Activated CD4-positive, alpha-beta T cell treated with anti-CD3 and anti-CD28 coated beads, Interleukin-2, amount 10 ng/mL, durations not matched to agents 7 days and 5 days (primary cell): ENCODE measurements around the gene IRAK4. TPM values are rescaled to one million over a fixed set of nuclear protein-coding genes. Genes with fewer than 3 reads are reported as not detected.
"Not testable (repeated sequence)": the region's sequence is repeated elsewhere in the genome, so short reads cannot be mapped to it uniquely, and the experiment has no call there.

Experiments
- CTCF ChIA-PET: fragments of 350-600 bp; sonication (Branson Sonifier 250); formaldehyde crosslinking; loops from one replicate; lab custom pipeline; 2021; ENCODE audit warnings: antibody characterized with exemption; lab: Charles Lee
- POLR2A ChIA-PET: fragments of 350-600 bp; sonication (Branson Sonifier 250); formaldehyde crosslinking; loops from one replicate; lab custom pipeline; 2021; ENCODE audit warnings: antibody characterized with exemption; lab: Charles Lee
- DNase-seq: peaks from one replicate; pipeline ENCODE4 v3.0.0-alpha.2; 2020
- H3K27ac Mint-ChIP-seq: one replicate; pipeline ENCODE4 v1.8.0; 2021; ENCODE audit warnings: mild to moderate bottlenecking, moderate library complexity, mixed read lengths
- H3K27me3 Mint-ChIP-seq: one replicate; pipeline ENCODE4 v1.8.0; 2021; ENCODE audit warnings: mixed read lengths
- H3K36me3 Mint-ChIP-seq: one replicate; pipeline ENCODE4 v1.8.0; 2021; ENCODE audit warnings: low read depth, mixed read lengths
- H3K4me1 Mint-ChIP-seq: one replicate; pipeline ENCODE4 v1.8.0; 2021; ENCODE audit warnings: mixed read lengths
- H3K4me3 Mint-ChIP-seq: one replicate; pipeline ENCODE4 v1.8.0; 2021; ENCODE audit warnings: mild to moderate bottlenecking, moderate library complexity, mixed read lengths
- H3K9me3 Mint-ChIP-seq: one replicate; pipeline ENCODE4 v1.8.0; 2021; ENCODE audit warnings: mixed read lengths
- total RNA-seq, 2 experiments: library from RNA; stranded (reverse); gene quantifications; one replicate each; pipeline ENCODE4 v1.2.3, GENCODE V29; 2021

IRAK4 gene
- total RNA-seq, 2 experiments from 2014 or later, result 39.0 to 41.4 TPM

DNA sequence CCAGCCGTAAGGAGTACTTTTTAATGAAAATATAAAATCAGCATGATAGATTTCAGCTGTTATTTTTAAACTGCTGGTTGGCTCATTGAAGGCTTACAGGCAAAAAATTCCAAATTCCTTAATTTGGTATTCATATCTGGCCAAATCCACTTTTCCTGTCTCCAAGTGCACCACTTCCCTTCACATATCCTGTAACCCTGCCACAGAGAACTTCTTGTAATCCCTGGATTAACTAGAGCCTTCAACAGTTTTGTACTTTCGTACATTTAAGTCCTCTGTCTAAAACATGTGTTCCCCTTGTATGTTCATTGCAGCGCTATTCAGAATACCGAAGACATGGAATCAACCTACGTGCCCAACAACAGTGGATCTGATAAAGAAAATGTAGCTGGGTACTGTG lies 9.7 kb upstream of the IRAK4 start:
- peaks cover 6% of the 10 kb centered on the region for H3K9me3 Mint-ChIP-seq
- no peak overlapping the region for H3K27ac Mint-ChIP-seq
- ChIA-PET POLR2A (no interaction called here), CTCF (interaction anchor here (1.0 kb wide), 1 partner anchor 9 kb away, joined by 3 read pairs; no protein-coding TSS in a partner anchor)
- H3K4me1 Mint-ChIP-seq, result peaks cover 14% of the 10 kb centered on the region
- H3K4me3 Mint-ChIP-seq, result no peak overlapping the region
- no peaks in the 10 kb centered on the region for H3K27me3 Mint-ChIP-seq
- no peak for DNase-seq
- H3K36me3 Mint-ChIP-seq, result peaks cover 45% of the 10 kb centered on the region

DNA sequence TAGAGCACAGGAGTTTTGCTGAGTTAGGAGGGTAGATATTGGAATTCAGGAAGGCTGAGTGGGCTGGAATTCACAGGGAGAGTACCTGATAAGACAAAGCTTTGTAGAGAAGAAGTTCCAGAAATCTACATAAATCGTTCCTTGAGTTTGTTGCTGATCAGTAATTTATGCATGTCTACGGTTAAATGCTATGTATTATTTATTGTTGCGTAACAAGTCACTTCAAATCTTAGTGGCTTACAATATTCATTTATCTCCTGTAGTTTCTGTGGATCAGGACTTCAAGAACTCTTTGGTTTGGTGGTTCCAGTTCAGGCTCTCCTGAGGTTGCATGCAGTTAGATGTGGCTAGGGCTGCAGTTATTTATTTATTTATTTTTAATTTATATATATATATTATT lies 7.9 kb upstream of the IRAK4 start:
- Mint-ChIP-seq H3K27me3 (no peaks in the 10 kb centered on the region), H3K9me3 (peaks cover 11% of the 10 kb centered on the region), H3K36me3 (peaks cover 48% of the 10 kb centered on the region), H3K27ac (no peak overlapping the region), H3K4me3 (no peak overlapping the region), H3K4me1 (peaks cover 24% of the 10 kb centered on the region)
- ChIA-PET CTCF (no interaction called here), POLR2A (no interaction called here)
- DNase-seq, result no peak

DNA sequence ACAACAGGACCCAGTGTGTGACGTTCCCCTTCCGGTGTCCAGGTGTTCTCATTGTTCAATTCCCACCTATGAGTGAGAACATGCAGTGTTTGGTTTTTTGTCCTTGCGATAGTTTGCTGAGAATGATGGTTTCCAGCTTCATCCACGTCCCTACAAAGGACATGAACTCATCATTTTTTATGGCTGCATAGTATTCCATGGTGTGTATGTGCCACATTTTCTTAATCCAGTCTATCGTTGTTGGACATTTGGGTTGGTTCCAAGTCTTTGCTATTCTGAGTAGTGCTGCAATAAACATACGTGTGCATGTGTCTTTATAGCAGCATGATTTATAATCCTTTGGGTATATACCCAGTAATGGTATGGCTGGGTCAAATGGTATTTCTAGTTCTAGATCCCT lies 7.4 kb upstream of the IRAK4 start:
- peaks cover 11% of the 10 kb centered on the region for H3K9me3 Mint-ChIP-seq
- DNase-seq, POLR2A ChIA-PET, H3K27ac Mint-ChIP-seq, H3K27me3 Mint-ChIP-seq, CTCF ChIA-PET, H3K4me3 Mint-ChIP-seq: not testable (repeated sequence)
- peaks cover 30% of the 10 kb centered on the region for H3K4me1 Mint-ChIP-seq
- peaks cover 48% of the 10 kb centered on the region for H3K36me3 Mint-ChIP-seq

DNA sequence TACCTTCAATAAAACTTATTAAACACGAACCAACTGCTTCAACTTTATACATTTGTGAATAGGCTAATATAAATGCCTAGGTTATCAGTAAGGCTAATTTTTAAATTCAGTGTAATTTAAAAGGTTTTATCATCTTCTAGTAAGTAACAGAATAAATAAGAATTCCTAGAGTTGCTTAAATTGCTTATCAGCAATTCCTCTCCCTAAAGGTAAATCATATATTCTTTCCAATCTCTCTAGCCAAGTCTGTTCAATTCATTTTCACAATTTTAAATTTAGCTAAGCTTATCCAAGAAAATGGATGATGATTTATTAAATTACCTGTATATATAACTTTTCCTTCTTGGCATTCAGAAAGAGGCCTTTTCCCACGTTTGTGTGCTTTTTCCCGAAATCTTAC lies 4.7 kb upstream of the IRAK4 start:
- Mint-ChIP-seq H3K4me1 (peaks cover 48% of the 10 kb centered on the region), H3K4me3 (no peak overlapping the region), H3K9me3 (peaks cover 11% of the 10 kb centered on the region), H3K36me3 (peaks cover 50% of the 10 kb centered on the region), H3K27me3 (no peaks in the 10 kb centered on the region), H3K27ac (no peak overlapping the region)
- POLR2A ChIA-PET, result no interaction called here
- CTCF ChIA-PET, result no interaction called here
- DNase-seq, result no peak

DNA sequence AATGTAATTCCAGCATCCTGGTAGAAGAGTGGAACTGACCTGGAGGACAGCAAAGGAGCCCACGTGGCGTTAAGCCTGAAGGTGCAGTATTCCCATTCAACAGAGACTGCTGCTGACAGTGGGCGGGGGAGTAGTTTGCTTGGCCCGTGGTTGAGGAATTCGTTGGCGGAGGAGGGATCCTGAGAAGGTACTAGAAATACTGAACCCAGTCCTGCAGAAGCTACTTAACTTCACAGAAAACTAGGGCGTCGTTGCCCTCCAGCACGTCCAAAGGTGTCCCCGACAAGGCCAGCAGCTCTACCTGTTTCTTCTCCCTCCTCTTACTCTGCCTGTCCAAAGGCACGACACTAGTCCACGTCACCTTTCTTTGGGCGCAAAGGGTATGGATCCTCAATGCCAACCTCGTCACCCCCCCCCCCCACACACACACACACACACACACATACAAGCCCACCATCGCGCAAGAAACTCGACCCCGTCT lies 464 bp upstream of the IRAK4 start:
- H3K36me3 Mint-ChIP-seq, result peaks cover 54% of the 10 kb centered on the region

DNA sequence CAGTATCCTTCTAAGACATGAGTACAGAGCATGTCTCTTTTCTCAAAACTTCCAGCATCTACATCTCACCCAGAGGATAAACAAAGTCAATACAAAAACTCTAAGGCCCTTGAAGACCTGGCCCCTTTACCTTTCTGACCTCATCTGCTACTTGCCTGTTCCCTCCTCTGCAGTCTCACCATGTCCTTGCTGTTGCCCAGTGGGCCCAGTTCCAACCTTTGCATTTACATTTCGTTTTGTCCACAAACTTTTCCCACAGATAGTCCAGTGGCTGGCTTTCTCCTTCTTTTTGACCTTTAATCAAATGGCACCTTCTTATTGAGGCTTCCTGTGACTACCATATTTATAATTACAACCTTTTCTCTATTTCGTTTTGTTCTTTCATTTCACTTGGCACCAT lies 1.6 kb downstream of the IRAK4 start:
- peak overlapping the region; percentile 99 for H3K4me3 Mint-ChIP-seq
- ChIA-PET CTCF (interaction anchor here (1.5 to 1.6 kb wide), 2 partner anchors 8 to 26 kb away, joined by 5 read pairs; no protein-coding TSS in a partner anchor), POLR2A (no interaction called here)
- DNase-seq, result no peak
- peaks cover 3% of the 10 kb centered on the region for H3K9me3 Mint-ChIP-seq
- peak overlapping the region; percentile 100 for H3K27ac Mint-ChIP-seq
- H3K36me3 Mint-ChIP-seq, result peaks cover 42% of the 10 kb centered on the region
- peaks cover 63% of the 10 kb centered on the region for H3K4me1 Mint-ChIP-seq
- no peaks in the 10 kb centered on the region for H3K27me3 Mint-ChIP-seq

More for the DNA sequence above, 464 bp upstream of the IRAK4 start:
- peaks cover 5% of the 10 kb centered on the region for H3K9me3 Mint-ChIP-seq
- no peaks in the 10 kb centered on the region for H3K27me3 Mint-ChIP-seq
- H3K4me3 Mint-ChIP-seq, result peak overlapping the region; percentile 99
- POLR2A ChIA-PET, result interaction anchor here (1.6 kb wide), 1 partner anchor 48 kb away, joined by 4 read pairs; the partner anchor contains the start of gene TWF1
- CTCF ChIA-PET, result interaction anchor here (0.8 to 1.0 kb wide), 2 partner anchors 10 to 24 kb away, joined by 3 read pairs; no protein-coding TSS in a partner anchor
- peak overlapping the region; percentile 100 for H3K27ac Mint-ChIP-seq
- H3K4me1 Mint-ChIP-seq, result peaks cover 74% of the 10 kb centered on the region
- DNase-seq, result no peak

DNA sequence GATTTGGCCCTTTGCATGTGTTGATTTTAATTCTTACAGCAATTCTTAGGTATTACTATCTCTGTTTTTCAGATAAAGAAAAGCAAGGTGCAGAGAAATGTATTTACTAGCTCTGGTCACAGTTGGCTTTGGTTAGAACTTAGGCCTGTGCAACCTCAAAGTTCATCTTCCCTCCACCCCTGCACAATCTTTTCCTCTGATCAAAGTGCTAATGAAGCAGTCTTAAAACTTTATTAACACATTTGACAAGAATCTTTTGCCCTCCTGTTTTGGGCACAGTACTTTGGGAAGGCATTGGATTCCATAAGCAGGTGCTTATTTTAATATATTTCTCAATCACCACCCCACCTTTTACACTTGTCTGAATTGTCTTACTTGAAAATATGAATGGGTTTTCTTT lies 2.7 kb downstream of the IRAK4 start:
- ChIA-PET POLR2A (no interaction called here), CTCF (interaction anchor here (1.0 kb wide), 1 partner anchor 10 kb away, joined by 3 read pairs; no protein-coding TSS in a partner anchor)
- no peaks in the 10 kb centered on the region for H3K27me3 Mint-ChIP-seq
- H3K27ac Mint-ChIP-seq, result no peak overlapping the region
- peaks cover 3% of the 10 kb centered on the region for H3K9me3 Mint-ChIP-seq
- peak overlapping the region; percentile 44 for H3K4me3 Mint-ChIP-seq
- H3K4me1 Mint-ChIP-seq, result peaks cover 54% of the 10 kb centered on the region
- DNase-seq, result no peak
- peaks cover 34% of the 10 kb centered on the region for H3K36me3 Mint-ChIP-seq

DNA sequence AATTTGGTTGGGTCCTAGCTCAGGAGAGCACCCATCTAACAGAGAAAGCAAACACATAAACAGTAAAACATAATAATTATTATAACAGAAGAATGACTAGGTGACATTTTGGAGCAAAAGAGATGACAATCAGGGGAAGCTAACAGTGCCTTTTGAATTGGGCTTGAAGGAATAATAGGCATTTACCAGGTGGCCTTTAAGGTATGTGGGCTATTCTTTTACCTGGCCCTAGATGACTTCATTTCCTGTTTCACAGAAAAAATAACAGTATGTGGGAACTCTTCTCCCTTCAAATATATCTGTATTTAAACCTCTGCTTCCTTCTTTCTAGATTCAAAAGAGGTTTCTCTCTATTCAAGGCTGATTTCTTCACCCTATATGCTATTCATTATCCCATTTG lies 3.8 kb downstream of the IRAK4 start:
- peaks cover 47% of the 10 kb centered on the region for H3K4me1 Mint-ChIP-seq
- H3K36me3 Mint-ChIP-seq, result peaks cover 32% of the 10 kb centered on the region
- H3K27me3 Mint-ChIP-seq, result no peaks in the 10 kb centered on the region
- no peak overlapping the region for H3K4me3 Mint-ChIP-seq
- peaks cover 3% of the 10 kb centered on the region for H3K9me3 Mint-ChIP-seq
- POLR2A ChIA-PET, result no interaction called here
- no peak overlapping the region for H3K27ac Mint-ChIP-seq
- CTCF ChIA-PET, result no interaction called here
- no peak for DNase-seq

DNA sequence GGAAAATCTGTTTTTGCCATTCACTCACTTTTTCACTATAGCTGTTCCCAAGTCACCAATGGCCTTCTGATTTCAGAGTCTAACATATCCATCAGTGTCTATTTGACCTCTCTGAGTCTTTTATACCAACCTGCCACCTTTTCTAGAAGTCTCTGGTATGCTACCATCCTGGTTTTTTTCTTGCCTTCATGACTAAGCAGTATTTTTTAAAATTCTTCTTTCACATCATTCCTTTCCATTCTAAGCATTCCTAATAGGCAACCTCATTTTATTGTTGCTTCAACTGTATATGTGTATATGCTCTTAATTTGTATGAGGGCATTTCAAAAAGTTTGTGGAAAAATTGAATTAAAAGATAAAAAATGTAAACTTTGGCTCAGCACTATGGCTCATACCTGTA lies 5.0 kb downstream of the IRAK4 start:
- no peak for DNase-seq
- Mint-ChIP-seq H3K27me3 (no peaks in the 10 kb centered on the region), H3K36me3 (peaks cover 37% of the 10 kb centered on the region), H3K27ac (no peak overlapping the region), H3K4me1 (peaks cover 38% of the 10 kb centered on the region), H3K4me3 (no peak overlapping the region), H3K9me3 (peaks cover 3% of the 10 kb centered on the region)
- CTCF ChIA-PET, result interaction anchor here (0.6 to 1.5 kb wide), 2 partner anchors 11 to 16 kb away, joined by 3 read pairs; no protein-coding TSS in a partner anchor
- POLR2A ChIA-PET, result no interaction called here

DNA sequence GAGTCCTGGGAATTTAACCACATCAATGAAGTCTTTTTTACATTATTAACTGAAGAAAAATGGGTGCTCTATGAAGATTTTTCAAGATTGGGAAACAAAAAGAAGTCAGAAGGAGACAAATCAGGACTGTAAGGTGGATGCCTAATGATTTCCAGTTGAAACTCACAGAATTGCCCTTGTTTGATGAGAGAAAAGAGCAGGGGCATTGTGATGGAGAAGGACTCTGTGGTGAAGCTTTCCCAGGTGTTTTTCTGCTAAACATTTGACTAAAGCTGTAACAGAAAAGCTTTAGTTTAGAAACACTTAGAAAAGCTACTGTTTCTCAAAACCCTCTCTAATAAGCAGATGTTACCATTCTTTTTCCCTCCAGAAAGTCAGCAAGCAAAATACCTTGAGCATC lies 5.8 kb downstream of the IRAK4 start:
- no peak for DNase-seq
- no peak overlapping the region for H3K27ac Mint-ChIP-seq
- H3K4me1 Mint-ChIP-seq, result peaks cover 34% of the 10 kb centered on the region
- ChIA-PET POLR2A (no interaction called here), CTCF (interaction anchor here (1.5 kb wide), 1 partner anchor 12 kb away, joined by 3 read pairs; no protein-coding TSS in a partner anchor)
- H3K9me3 Mint-ChIP-seq, result peaks cover 3% of the 10 kb centered on the region
- H3K4me3 Mint-ChIP-seq, result no peak overlapping the region
- H3K36me3 Mint-ChIP-seq, result peaks cover 36% of the 10 kb centered on the region
- no peaks in the 10 kb centered on the region for H3K27me3 Mint-ChIP-seq

DNA sequence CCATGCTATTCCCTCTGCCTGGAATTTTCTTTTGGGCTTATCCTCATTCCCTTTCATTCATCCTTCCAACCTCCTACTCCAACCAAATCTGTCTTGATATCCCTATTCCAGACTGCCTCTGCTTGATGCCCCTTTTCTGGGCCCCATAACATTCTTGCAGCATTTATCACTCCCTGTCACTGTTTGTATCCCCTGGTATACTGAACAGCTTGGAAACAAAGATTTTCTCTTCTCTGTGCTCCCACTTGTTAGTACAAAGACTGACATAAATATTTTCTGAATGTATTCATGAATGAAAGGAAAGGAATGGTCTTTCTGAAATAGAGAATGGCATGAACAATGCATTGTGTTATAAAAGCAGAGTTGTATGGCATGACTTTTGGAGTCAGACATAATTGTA lies 7.5 kb downstream of the IRAK4 start:
- ChIA-PET POLR2A (no interaction called here), CTCF (no interaction called here)
- Mint-ChIP-seq H3K27ac (no peak overlapping the region), H3K9me3 (peaks cover 3% of the 10 kb centered on the region), H3K27me3 (no peaks in the 10 kb centered on the region), H3K36me3 (peaks cover 39% of the 10 kb centered on the region), H3K4me1 (peaks cover 22% of the 10 kb centered on the region), H3K4me3 (no peak overlapping the region)
- DNase-seq, result no peak

DNA sequence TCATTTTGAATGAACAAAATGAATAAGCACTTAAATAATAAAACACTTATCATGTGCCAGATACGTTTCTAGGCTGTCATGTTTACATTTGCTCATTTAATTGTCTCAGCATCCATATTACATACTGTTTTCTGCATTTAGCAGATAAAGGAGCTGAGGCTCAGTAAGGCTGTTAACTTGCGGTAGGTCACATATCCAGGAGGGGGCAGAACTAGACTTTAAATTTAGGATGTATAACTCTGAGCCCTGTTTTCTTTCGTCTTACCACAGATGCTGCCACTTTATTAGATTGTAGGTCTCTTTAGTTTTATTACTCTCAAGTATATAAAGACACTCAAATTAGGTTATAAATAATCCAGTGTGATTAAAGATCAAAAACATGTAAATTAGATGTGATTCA lies 17.7 kb downstream of the IRAK4 start:
- H3K27me3 Mint-ChIP-seq, result no peaks in the 10 kb centered on the region
- ChIA-PET CTCF (interaction anchor here (1.0 to 1.6 kb wide), 3 partner anchors 17 to 24 kb away, joined by 3 to 4 read pairs (median 3); no protein-coding TSS in a partner anchor), POLR2A (no interaction called here)
- no peak overlapping the region for H3K27ac Mint-ChIP-seq
- no peaks in the 10 kb centered on the region for H3K9me3 Mint-ChIP-seq
- H3K4me1 Mint-ChIP-seq, result no peaks in the 10 kb centered on the region
- peak; percentile 22 for DNase-seq
- H3K4me3 Mint-ChIP-seq, result no peak overlapping the region
- H3K36me3 Mint-ChIP-seq, result peaks cover 28% of the 10 kb centered on the region

DNA sequence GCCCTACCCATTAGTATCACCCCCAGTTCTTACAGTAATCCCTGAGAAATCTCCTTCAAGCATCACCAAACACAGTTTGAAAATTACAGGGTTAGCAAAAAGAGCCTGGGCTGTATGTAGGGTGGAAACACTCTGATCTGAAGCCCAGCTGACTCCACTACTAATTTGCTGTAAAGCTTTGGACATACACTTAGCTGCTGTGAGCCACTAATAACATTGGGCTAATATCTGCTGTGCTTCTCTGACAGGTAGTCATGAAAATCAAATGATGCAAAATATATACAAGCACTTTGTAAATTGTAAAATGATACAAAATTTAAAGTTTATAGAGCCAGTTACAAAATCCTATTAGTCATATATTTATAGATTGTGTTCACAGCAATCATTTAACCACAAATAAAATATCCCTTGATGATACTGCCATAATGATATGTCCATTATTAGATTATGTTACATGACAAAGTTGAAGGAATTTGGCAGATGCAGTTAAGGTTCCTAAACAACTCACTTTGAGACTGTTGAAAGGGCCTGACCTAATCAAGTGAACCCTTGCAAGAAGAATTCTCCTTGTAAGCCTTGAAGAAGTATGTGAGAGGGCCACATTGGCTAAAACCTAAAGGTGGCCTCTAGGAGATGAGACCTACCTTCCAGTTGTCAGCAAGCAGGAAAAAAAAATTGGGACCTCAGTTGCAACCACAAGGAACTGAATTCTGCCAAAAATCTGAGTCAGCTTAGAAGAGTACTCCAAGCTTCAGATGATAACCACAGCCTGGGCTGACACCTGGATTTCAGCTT lies 28.3 kb downstream of the IRAK4 start:
- ChIA-PET CTCF (interaction anchor here (1.2 to 1.3 kb wide), 2 partner anchors 15 to 18 kb away, joined by 3 read pairs; no protein-coding TSS in a partner anchor), POLR2A (no interaction called here)
- Mint-ChIP-seq H3K36me3 (peaks cover 40% of the 10 kb centered on the region), H3K27me3 (no peaks in the 10 kb centered on the region), H3K9me3 (no peaks in the 10 kb centered on the region), H3K4me3 (no peak overlapping the region), H3K27ac (no peak overlapping the region), H3K4me1 (no peaks in the 10 kb centered on the region)
- no peak for DNase-seq
